NCI-H1092 (cell line): ENCODE data around the gene ERF.
A peak's percentile ranks its signal among the peaks of the same experiment; 100 is the strongest.

Experiments used
- DNase-seq: peaks from one replicate; lab custom pipeline; 2025; lab: John Stamatoyannopoulos, UW

Gene ERF

DNA sequence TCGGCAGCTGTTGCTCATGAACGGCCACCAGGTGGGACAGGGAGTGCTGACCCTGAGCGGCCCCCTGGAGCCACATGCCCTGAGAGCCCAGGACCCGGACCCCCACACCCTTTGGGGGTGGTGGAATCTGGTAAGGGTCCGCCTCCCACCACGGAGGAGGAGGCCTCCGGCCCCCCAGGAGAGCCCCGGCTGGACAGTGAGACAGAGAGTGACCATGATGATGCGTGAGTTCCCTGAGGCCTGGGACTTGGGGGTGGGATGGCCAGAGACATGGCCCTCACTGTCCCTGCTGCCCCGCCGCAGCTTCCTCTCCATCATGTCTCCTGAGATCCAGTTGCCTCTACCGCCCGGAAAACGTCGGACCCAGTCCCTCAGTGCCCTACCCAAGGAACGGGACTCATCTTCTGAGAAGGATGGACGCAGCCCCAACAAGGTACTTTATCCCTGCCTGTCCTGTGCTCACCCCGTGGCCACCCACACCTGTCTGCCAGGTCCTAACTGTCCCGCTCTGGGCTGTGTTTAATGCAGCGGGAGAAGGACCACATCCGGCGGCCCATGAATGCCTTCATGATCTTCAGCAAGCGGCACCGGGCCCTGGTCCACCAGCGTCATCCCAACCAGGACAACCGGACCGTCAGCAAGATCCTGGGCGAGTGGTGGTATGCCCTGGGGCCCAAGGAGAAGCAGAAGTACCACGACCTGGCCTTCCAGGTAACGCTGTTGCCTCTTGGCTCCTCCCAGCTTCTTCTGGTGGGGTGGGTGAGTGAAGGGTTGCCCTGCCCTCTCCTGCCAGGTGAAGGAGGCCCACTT, 32.3 kb upstream of the ERF start:
- DNase-seq = no peak

DNA sequence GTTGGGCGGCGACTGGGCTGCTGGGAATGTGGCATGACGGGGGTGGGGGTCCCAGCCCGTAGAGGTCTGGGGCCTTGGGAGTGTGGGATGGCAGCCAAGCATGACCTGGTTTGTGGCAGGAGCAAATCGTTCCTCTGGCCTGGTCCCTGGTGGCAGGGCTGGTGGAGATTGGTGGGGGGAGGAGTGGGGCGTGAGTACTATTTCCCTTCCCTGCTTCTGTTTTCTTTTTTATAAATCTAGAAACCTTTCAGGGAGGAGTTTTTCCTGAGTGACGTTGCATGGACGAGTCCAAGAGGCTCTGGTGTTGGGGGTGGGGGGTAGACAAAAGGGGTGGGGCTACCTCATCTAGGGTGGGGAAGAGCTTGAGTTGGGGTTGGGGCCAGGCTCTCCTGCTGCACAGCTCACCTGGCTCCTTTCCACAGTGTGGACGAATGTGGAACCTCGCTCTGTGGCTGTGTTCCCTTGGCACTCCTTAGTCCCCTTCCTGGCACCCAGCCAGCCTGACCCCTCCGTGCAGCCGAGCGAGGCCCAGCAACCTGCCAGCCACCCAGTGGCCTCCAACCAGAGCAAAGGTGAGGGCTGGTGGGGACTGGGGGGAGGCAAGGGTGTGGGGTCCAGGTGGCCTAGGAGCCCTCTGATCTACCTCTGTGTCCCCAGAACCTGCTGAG, 31.6 kb upstream of the ERF start:
- no peak for DNase-seq

DNA sequence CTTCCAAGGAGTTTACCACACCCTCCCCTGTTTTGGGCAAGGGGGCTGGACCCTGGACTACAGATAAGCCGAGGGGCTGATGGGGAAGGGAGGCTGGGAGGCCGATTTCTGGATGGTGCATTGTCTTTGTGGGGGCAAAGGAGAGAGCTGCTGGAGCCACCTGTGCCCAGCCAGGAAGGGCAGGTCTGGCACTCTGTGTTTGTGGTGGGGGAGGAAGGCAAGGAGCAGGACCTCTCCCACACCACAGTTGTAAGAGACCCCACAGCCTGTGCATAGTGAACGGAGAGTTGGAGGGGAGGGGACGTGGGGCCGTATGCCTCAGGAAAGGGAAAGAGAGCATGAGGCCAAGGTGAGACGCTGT, 31.0 kb upstream of the ERF start:
- no peak for DNase-seq

DNA sequence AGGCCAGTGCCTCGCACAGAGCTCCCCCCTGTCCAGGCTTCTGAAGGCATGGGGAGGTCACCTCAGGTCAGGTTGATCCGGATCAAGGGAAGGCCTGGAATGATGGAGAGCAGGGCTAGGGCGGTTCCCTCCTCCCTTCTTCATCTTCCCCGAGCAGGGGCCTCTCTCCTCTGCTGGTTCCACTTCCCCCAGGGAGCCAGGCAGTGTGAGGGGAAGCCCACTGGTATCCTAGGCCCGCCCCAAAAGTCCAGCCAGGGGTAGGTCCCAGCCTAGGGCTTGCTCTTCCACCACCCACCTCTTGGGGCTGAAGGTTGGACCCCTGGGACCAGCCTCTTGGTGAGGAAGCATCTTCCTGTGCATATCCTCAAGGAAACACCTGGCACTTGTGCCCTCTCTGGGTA, 30.6 kb upstream of the ERF start:
- DNase-seq = no peak

DNA sequence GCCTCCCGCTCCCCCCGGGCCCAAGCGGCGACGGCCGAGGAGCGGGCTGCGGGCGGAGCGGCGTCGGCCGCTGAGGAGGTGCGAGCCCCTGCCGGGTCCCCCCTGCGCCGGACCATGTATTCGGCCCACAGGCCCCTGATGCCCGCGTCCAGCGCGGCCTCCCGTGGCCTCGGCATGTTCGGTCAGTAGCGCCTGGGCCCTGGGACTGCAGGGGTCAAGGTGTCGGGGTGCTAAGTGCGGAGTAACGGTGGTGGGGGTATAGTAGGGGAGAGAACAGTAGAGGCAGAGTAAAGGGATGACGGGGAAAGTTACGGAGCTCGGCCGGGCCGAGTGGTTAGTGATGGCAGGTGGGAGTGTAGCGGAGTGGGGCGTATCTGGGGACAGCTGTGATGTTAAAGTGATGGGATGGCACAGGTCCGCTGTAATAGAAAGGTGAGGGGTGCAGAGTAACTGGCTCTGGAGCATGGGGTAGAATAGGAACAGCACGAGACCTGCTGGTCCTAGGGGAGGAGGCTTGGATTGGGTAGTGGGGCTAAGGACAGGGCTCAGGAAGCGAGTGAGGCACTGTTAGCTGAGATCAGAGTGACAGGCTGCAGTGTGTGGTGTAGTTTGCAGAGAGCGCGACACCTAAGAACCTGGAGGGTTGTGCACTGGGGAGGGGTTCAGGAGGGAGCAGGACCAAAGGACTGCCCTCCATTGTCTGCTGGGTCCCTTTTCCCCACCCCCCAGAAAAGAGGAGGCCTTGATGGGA, 29.8 kb upstream of the ERF start:
- no peak for DNase-seq

DNA sequence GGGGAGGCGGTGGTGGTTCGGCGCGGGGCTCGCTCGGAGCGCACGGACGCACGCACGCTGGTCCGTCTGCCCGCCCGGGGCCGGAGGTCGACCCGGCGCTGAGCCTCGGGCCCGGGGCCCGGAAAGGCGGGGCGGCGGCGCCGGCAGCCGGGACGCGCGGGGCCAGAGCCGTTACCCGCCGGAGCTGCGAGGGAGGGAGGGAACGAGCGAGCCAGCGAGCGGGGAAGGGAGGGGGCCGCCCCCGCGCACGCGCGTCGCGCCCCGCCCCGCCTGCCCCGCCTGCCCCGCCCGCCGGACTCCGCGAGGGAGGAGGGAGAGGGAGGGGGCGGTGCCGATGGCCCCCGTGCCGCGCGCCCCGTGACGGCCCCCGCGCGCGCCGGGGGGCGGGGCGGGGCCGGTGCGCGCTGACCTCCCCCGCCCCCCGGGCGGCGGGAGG, 29.2 kb upstream of the ERF start:
- peak; percentile 55 for DNase-seq

DNA sequence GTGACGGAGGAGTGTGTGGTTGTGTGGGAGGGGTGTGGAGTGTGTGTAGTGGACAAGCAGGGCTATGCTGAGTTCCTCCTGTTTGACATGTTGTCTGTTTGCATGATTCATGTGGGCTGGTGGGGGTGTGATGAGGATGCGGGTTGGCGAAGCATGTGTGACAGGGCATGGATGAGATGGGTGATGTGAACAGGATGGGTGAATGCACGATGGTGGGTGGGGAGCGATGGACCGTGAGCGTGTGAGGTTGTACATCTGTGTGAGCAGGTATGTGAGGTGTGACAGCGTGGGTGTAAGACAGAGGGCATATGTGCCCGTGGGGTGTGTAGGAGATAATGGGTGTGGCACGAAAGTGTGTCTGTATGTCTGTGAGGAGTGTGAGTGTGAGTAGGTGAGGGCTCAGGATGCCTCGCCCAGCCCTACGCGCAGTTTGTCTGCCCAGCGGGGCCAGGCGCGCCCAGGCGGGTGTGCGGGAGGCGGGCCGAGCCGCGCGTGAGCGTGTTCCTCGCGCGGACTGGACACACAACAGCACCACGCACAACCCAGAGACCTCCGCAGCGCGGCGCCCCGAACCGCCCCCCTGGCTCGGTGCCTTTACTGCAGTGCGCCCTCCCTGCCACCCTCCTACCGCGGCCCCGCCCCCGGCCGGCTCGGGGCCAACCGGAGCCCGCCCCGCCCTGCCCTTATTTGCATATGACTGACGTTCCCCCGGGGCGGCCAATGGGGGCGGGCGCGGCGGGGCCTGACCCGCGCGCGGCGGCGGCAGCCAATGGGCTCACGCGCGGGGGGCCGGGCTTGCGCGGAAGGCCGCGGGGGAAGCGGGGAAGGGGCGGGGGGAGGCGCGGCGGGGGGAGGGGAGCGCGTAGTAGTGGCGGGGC, 28.5 kb upstream of the ERF start:
- DNase-seq = peak; percentile 86

DNA sequence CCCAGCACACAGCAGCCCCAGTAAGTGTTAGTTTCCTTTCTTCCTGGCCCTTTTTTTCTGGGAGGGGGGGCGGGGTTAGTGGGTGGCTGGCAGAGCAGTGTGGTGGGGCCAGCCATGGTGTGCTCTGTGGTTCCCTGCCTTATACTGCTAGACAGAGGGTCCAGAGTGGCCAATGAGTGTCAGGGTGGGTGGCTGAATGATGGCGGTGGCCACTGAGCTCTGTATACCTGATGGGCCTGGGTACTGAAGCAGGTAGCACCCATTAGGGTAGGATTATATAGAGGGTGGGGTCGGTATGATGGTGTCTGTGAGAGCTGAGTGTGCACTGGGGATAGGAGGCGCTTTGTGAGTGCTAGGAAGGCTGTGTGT, 27.9 kb upstream of the ERF start:
- no peak for DNase-seq

DNA sequence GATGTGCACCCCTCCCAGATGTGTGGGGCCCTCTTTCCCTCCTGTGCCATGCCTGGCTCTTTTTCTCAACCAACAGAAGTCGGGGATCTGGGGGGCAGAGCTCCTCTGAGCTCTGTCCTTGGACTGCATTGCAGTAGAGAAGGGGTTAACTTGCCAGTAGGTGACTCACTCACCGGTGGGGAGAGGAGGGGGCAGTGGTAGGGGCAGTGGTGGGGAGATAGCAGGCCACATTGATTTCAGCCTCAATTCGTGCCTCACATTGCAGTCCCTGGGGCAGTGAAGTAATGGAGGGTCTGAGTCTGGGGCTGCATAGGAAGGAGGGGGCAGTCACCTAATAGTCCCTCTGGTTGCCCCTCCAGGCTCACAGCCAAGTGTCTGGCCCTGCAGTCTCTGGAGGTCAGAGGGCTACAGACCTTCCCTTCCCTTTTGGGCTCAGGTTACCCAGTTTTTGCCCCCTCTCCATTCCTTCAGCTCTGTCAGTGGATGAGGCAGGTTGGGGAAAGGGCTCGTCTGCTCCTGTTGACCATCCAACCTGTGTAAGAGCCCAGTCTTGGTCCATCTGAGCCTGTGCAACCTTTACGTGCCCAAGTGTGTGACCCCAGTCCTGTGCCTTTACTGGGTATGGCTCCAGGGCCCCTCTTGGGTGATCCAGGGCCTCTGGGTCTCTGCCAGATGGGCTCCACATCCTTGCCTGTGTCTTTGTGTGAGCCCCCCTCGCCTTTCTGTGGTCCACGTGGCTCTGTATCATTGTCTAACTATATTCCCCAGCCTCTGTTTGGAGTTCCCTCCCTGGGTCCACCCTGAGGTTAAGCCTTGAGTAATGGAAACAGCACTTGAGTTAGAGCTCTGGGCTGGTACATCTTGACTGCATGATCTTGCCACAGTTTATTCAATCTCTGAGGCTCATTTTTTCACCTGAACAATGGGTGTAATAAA, 27.2 kb upstream of the ERF start:
- DNase-seq = no peak

DNA sequence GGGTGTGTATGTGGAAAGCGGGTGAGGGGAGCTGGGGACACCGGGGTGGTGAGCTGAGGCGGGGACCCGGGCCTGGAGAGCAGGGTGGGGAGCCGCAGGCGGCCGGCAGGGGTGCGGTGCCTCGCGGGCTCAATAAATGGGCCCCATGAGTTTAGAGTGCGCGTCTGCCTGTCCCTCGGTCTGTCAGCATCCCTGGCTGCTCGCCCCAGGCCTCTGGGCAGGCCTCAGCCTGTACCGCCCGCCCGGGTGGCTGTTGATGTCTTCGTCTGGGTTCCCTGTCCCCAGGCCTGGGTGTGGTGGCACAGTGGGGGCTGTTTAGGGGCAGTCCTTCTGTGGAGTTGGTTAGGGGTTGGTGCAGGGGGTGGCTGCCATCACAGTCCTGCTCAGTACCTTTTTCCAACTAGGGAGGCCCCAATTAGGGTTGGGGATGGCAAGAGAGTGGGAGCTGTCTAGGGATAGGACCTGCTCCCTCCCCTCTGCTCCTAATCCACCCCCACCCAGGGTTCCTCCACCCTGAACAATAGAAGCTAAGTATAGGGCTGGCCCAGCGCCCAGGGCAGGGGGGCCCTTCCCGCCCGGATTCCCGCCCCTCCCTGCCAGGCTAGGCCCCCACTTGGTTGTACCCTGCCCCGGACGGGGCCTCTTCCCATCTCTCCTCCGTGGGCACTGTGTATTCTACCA, 26.4 kb upstream of the ERF start:
- DNase-seq = peak; percentile 18

DNA sequence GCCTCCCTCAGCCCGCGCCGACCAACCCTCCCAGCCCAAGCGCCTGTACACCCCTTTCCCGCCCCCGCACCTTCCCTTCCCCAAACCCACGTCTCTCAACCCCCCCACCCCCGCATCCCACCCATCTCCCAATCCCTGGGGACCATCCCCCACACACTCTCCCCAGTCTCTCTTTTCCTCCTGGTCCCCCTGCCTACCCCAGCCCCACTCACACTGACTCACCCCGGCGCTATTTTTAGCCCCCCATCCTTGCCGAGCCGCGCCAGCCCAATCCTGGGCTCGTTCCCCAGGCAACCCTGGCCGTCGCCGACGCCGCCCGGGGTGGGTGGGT, 25.9 kb upstream of the ERF start:
- no peak for DNase-seq

DNA sequence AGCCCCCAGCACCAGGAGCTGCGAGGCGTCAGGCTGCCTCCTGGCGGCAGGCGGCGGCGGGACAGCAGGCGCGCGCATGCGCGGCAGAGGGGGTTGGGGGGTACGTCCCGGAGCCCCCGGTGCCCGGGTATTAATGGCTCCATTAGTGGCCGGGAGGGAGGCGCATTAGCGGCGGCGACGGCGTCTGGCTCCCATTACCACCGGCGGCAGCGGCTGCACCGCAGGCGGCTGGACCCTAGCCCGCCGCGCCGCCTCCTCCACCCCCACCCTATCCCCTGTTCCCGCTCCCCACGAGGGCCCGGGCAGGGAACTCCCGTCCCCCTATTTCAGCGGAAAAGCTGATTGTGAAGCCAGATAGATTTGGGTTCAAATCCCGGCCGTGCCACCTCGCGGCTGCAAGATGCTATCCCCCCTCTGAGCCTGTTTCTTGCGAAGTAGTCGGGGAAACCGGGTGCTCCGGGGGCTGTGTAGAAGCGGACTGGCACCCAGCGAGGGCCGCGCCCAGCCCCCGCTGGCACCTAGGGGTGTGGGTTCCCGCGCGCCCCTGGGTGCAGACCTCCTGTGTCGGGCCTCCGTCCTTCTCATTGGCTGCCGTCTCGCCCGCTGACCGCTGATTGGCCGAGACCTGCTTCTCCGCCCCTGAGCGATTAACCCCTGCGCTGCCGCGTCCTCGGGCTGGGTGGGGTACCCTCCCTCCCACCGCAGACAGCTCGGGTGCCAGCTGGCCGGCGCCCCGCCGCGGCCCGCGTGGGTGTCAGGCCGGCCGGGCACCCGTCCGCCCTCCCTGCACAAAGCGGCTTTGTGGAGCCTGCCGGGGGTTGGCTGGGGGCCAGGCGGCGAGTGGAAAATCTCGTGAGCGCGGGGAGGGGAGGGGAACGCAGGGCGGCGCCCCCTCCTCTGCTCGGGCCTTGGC, 25.2 kb upstream of the ERF start:
- peak; percentile 89 for DNase-seq

DNA sequence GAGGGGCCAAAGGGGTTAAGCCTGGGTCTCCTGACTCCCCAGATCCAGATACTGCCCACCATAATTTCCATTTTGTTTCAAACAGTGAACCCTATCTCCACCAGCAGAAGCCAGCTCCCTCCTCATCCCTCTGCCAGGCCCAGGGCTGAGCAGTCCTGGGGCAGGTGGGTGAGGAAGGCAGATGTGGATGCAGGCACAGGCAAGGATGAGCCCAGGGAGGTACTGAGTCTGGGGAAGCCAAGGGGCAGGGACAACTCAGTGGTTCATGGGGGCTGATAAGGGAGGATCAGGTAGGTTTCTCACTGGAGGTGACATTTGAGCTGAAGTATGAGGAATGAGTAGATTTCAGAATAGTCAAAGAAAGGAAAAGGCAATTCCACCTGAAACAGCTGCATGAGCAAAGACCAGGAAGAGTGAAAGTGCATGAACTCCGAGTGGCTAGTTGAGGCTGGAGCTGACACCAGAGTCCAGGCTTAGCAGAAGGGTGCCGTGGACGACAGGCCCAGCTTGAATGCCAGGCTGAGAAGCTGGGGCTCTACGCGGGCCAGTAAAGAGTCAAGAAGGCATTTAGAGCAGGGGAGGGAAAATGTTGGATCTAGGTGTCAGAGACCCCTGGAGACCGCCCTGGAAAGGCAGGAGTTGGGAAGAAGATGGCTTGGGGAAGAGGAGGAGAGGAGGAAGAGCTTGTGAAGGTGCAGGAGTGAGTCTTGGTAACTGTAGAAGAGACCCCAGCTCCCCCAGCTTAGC, 24.4 kb upstream of the ERF start:
- no peak for DNase-seq

DNA sequence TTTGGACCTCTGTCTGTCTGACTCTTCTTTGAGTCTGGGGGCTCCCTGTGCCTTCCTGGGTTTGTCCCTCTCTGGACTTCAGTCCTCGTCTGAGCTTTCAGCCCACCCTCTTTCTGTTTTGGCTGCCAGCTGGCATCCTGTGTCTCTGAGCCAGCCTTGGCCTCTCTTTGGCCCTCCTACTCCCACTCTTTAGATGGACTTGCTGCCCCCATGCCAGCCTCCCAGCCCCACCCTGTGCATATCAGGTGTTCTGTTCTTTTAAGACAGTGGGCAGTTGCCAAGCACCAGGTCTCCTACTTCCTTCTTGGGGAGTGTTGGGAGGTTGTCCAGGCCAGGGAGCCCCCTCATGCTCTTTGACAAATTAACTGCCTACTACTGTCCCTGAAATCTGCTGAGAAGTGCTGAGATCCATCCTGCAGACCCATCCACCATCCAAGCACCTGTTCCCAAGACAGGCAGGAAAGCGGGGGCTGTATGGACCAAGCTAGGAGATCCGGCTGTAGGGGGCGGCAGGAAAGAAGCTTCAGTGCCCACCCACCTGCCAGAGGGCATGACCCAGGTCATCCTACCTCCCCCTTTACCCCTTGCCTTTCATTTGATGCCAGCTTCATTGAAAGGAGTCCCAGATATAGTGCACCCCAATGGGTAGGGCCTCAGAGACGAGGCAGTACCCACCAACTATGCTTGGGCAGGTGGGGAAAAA, 23.7 kb upstream of the ERF start:
- no peak for DNase-seq

DNA sequence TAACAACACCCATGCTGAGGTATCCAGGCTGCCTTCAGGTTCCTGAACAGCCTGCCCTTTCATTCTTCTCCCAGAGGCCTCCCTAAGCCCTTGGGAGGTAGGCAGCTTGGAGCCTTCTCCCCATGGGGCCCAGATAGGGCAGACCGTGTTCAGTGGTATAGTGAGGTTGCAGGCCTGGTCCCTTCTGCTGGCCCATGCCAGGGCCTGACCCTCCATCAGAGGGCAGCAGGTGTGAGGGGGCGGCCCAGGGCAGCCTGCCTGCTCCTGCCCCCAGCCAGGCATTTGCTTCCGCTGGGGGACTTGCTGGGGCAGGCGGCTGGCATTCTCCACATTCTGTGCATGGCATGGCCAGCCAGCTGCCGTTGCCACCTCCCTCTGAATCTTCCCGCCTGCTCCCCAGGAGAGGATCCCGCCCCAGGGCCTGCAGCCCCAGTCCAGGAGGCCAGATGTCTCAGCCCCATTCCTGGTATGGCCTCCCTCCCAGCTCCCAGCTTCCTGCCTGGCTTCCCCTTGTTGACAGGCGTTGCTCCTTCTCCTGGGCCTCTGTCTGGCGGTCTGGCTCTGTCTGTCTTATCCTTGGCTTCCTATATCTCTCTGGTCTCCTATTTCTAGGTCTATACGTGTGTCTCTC, 23.0 kb upstream of the ERF start:
- DNase-seq = no peak

DNA sequence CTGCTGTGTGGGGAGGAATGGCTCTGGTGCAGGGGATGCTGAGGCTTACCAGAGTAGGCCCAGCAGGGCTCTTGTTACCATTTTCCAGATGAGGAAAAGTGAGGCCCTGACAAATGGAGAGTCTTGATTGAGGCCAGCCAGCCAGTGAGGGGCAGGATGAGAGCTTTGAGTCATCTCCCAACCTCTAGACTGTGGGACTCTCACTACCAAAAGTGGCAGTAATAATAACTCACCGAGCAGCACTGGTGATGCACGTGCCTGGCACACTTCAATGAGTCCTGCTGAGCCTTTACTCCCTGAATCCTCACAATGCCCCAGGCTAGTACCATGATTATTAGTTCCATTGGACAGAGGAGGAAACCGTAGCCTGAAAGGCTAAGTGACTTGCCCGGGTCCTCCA, 21.9 kb upstream of the ERF start:
- DNase-seq = no peak

DNA sequence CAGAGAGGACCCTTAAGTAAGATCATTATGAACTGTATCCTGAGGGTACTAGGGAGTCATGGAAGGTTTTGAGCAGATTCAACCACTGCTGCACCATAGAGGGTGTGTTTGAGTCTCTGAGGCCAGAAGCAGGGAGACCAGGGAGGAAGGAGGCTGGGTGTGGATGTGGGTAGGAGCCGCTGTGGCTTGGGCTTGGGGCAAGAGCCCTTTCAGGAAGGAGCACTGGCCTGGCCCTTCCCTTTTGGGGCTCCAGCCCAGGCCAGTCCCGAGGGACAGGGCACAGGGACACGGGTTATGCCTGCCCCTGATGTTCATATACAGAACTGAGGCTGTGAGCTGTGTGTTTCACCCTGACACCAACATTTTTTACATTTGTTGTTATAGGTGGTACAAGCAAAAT, 21.4 kb upstream of the ERF start:
- no peak for DNase-seq

DNA sequence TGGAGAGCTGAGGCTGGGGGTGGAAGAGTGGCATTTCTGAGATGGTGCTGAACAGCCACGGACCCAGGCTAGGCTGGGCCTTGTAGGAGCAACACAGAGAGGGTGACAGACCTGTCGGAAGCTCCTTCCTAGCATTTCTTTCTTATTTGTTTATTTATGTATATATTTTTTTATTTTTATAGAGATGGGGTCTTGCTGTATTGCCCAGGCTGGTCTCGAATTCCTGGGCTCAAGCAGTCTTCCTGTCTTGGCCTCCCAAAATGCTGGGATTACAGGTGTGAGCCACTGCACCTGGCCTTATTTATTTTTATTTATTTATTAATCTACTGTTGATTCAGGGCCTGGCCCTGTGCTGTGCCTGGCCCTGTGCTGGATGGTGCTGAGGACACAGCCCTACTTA, 20.6 kb upstream of the ERF start:
- no peak for DNase-seq
